ENCODE results near the gene OR8J1.

DNA sequence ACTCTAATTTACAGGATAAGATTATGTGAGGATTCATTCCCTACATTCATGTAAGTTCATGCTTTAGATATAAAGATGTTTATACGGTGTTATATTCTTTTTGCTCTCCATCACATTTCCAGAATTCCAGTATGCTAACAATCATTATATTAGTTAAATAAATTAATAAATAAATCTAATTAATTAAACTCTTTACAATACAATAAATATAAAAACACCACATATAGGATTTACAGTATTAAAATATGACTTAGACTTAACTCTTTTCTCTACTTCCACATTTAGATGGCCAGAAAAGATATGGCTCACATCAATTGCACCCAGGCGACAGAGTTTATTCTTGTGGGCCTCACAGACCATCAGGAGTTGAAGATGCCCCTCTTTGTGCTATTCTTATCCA lies 21.2 kb downstream of the OR8J1 start, which contains the start of gene OR8U1:
- no peak for TF ChIP-seq POLR2AphosphoS5 (IDR thresholded peaks at IDR 0.05; ENCODE audit: borderline replicate concordance, low read depth, low read length)
- TF ChIP-seq EZH2 (IDR thresholded peaks at IDR 0.05) = no peak
- no peak for TF ChIP-seq FOXP2 (optimal IDR thresholded peaks at IDR 0.05; ENCODE audit: control extremely low read depth, extremely low read length, insufficient read depth)

Measured in SK-N-MC (cell line).